ENCODE measurements around the gene KATNB1.

The KATNB1 gene

DNA sequence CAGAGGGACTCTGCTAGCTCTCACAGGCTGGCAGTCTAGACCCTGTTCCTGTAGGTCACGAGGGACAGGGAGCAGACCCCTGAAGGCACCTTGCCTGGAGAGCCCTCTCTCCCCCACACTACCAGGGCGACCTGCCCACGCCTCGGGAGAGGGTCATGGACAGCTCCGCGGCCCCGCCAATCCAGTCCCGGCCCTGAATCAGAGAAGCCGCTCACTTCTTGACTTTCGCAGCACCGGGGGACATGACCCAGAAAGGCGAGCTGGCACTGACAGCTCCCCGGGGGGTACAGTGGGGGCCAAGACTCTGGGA, 61.6 kb downstream of the KATNB1 start:
- H3K4me3 ChIP-seq (ENCODE audit: low read depth, low read length) = no peak overlapping the region
- TF ChIP-seq, protein P1, sequence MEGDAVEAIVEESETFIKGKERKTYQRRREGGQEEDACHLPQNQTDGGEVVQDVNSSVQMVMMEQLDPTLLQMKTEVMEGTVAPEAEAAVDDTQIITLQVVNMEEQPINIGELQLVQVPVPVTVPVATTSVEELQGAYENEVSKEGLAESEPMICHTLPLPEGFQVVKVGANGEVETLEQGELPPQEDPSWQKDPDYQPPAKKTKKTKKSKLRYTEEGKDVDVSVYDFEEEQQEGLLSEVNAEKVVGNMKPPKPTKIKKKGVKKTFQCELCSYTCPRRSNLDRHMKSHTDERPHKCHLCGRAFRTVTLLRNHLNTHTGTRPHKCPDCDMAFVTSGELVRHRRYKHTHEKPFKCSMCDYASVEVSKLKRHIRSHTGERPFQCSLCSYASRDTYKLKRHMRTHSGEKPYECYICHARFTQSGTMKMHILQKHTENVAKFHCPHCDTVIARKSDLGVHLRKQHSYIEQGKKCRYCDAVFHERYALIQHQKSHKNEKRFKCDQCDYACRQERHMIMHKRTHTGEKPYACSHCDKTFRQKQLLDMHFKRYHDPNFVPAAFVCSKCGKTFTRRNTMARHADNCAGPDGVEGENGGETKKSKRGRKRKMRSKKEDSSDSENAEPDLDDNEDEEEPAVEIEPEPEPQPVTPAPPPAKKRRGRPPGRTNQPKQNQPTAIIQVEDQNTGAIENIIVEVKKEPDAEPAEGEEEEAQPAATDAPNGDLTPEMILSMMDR (IDR thresholded peaks at IDR 0.05; ENCODE audit: borderline replicate concordance, insufficient read depth, low read depth, low read length) = no peak

GRCh38 chr16:57797526-57798266, 62.1 kb downstream of the KATNB1 start:
- H3K4me3 ChIP-seq (ENCODE audit: low read depth, low read length) = no peak overlapping the region
- TF ChIP-seq, protein P1 (IDR thresholded peaks at IDR 0.05; ENCODE audit: borderline replicate concordance, insufficient read depth, low read depth, low read length) = no peak

DNA sequence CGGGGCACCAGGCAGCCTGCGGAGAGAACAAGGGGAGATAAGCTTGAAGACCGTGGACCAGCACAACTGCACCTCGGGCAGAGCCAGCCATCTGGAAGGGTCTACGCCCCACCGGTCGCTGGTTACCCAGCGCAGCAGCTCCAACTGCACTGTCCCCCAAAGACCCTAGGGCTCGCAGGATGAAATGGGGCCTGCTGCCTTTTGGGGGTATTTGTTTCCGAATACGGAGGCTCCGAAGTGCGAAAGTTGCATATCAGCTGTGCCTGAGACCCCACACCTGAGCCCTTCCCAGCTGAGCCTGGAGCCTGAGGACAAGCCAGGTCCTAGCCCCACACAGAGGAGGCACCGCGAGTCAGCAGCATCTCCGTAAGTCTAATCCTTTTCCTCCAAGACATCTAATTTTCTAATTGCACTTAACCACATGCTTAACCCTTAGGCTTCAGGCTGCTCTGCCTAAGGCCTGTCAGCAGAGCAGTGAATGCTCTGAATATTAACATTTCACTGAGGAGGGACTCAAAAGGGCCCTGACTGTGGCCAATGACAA, 62.8 kb downstream of the KATNB1 start:
- TF ChIP-seq, protein P1 (IDR thresholded peaks at IDR 0.05; ENCODE audit: borderline replicate concordance, insufficient read depth, low read depth, low read length) = no peak
- no peak overlapping the region for H3K4me3 ChIP-seq (ENCODE audit: low read depth, low read length)

- H3K4me3 ChIP-seq (ENCODE audit: low read depth, low read length) = no peak overlapping the region
- TF ChIP-seq, protein P1 (IDR thresholded peaks at IDR 0.05; ENCODE audit: borderline replicate concordance, insufficient read depth, low read depth, low read length) = no peak
These were observed 63.5 kb downstream of the KATNB1 start for GRCh38 chr16:57798953-57799599.

- TF ChIP-seq, protein P1 (IDR thresholded peaks at IDR 0.05; ENCODE audit: borderline replicate concordance, insufficient read depth, low read depth, low read length) = no peak
- no peak overlapping the region for H3K4me3 ChIP-seq (ENCODE audit: low read depth, low read length)
These were observed 64.1 kb downstream of the KATNB1 start for GRCh38 chr16:57799600-57800199.

DNA sequence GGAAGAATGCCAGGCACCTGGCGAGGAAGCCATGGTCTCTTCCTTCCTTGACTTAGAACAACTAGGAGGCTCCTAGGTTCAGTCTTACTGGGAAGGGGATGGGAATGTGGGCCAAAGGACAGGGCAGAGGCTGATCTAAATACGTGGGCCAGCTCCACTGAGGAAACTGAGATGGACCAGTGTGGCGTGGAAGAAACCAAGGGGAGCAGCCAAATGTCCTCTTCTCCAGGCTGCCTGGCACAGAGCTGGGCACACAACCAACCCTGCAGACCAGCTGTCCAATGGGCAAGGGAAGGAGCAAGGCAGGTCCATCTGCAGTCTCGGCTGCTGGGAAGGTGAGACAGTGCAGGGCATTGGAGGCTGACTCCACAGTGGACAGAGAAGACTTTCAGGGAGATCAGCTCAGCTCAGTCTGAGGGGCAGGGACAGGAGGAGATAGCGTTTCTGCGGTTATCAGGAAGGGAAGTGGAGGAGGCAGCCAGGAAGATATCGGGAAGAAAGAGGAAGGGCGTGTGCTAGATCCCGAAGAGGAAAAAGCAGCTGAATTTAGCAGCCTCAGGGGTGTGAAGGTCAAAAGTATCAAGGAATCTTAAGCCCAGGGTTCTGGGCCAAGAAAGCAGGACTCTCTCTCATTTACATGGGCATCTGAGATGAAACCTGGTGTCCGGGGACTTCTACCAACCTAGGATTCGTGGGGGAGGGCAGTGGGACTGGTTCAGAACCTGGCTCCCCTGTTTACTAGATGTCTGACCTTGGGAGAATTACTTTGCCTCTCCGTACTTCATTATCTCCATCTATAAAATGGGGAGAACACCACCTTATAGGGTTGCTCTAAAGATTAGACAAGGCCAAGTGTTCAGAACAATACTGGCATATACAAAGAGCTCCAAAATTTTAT, 64.9 kb downstream of the KATNB1 start:
- H3K4me3 ChIP-seq (ENCODE audit: low read depth, low read length) = no peak overlapping the region
- TF ChIP-seq, protein P1 (IDR thresholded peaks at IDR 0.05; ENCODE audit: borderline replicate concordance, insufficient read depth, low read depth, low read length) = no peak
